Ishikawa (cell line): ENCODE results near the gene RPL15.

Experiments used
- CEBPB ChIP-seq: IDR thresholded peaks from 2 replicates; pipeline ENCODE4 v1.6.1; 2012
- CREB1 ChIP-seq: IDR thresholded peaks from 2 replicates; pipeline ENCODE4 v1.6.1; 2012; ENCODE audit warnings: low read depth
- EGR1 ChIP-seq: IDR thresholded peaks from 2 replicates; pipeline ENCODE4 v1.6.1; 2012
- EP300 ChIP-seq: IDR thresholded peaks from 2 replicates; pipeline ENCODE4 v1.6.1; 2012; ENCODE audit warnings: borderline replicate concordance
- FOXM1 ChIP-seq: IDR thresholded peaks from 2 replicates; pipeline ENCODE4 v1.6.1; 2012; ENCODE audit warnings: low read depth, borderline replicate concordance
- NFIC ChIP-seq: IDR thresholded peaks from 2 replicates; pipeline ENCODE4 v1.6.1; 2012
- RAD21 ChIP-seq: IDR thresholded peaks from 2 replicates; pipeline ENCODE4 v1.6.1; 2012; ENCODE audit warnings: low read depth
- TAF1 ChIP-seq: IDR thresholded peaks from 2 replicates; pipeline ENCODE4 v1.6.1; 2012; ENCODE audit warnings: low read depth, mild to moderate bottlenecking
- TCF12 ChIP-seq: IDR thresholded peaks from 2 replicates; pipeline ENCODE4 v1.6.1; 2012; ENCODE audit warnings: low read depth
- TEAD4 ChIP-seq: IDR thresholded peaks from 2 replicates; pipeline ENCODE4 v1.6.1; 2012
- YY1 ChIP-seq: IDR thresholded peaks from 2 replicates; pipeline ENCODE4 v1.6.1; 2012; ENCODE audit warnings: low read depth
- ZBTB7A ChIP-seq: IDR thresholded peaks from 2 replicates; pipeline ENCODE4 v1.6.1; 2012; ENCODE audit warnings: low read depth
- TF ChIP-seq, protein P1 (sequence below): IDR thresholded peaks from 2 replicates; pipeline ENCODE4 v1.6.1; 2012
- TF ChIP-seq, protein P2 (sequence below): IDR thresholded peaks from 2 replicates; pipeline ENCODE4 v1.6.1; 2012; ENCODE audit warnings: low read depth, mild to moderate bottlenecking
- TF ChIP-seq, protein P3 (sequence below): IDR thresholded peaks from 2 replicates; pipeline ENCODE4 v1.6.1; 2012

Gene RPL15

DNA sequence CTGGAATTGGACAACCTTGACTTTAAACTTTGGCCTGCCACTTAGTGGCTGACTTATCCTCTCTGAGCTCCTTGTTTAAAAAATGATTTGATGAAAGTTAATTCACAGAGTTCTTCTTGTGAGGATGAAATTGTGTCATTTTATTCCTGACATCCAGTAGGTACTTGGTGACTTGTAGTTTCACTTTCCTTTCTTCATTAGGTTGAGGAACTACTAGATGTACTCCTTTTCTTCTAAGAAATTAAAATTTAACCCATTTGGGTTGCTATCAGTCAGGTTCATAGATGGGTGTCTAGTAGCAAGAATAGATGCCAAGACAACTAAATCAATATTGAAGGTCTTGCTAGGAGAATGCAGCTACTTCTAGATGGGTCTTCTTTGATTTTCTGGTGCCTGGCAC, 33.4 kb downstream of the RPL15 start:
- TF ChIP-seq EGR1 (no peak), YY1 (no peak), FOXM1 (no peak), NFIC (no peak), RAD21 (no peak), TCF12 (no peak), CREB1 (no peak), TAF1 (no peak), EP300 (no peak), ZBTB7A (no peak), TEAD4 (no peak)
- TF ChIP-seq, protein P1, sequence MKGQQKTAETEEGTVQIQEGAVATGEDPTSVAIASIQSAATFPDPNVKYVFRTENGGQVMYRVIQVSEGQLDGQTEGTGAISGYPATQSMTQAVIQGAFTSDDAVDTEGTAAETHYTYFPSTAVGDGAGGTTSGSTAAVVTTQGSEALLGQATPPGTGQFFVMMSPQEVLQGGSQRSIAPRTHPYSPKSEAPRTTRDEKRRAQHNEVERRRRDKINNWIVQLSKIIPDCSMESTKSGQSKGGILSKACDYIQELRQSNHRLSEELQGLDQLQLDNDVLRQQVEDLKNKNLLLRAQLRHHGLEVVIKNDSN = no peak
- TF ChIP-seq, protein P2, sequence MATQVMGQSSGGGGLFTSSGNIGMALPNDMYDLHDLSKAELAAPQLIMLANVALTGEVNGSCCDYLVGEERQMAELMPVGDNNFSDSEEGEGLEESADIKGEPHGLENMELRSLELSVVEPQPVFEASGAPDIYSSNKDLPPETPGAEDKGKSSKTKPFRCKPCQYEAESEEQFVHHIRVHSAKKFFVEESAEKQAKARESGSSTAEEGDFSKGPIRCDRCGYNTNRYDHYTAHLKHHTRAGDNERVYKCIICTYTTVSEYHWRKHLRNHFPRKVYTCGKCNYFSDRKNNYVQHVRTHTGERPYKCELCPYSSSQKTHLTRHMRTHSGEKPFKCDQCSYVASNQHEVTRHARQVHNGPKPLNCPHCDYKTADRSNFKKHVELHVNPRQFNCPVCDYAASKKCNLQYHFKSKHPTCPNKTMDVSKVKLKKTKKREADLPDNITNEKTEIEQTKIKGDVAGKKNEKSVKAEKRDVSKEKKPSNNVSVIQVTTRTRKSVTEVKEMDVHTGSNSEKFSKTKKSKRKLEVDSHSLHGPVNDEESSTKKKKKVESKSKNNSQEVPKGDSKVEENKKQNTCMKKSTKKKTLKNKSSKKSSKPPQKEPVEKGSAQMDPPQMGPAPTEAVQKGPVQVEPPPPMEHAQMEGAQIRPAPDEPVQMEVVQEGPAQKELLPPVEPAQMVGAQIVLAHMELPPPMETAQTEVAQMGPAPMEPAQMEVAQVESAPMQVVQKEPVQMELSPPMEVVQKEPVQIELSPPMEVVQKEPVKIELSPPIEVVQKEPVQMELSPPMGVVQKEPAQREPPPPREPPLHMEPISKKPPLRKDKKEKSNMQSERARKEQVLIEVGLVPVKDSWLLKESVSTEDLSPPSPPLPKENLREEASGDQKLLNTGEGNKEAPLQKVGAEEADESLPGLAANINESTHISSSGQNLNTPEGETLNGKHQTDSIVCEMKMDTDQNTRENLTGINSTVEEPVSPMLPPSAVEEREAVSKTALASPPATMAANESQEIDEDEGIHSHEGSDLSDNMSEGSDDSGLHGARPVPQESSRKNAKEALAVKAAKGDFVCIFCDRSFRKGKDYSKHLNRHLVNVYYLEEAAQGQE = no peak

DNA sequence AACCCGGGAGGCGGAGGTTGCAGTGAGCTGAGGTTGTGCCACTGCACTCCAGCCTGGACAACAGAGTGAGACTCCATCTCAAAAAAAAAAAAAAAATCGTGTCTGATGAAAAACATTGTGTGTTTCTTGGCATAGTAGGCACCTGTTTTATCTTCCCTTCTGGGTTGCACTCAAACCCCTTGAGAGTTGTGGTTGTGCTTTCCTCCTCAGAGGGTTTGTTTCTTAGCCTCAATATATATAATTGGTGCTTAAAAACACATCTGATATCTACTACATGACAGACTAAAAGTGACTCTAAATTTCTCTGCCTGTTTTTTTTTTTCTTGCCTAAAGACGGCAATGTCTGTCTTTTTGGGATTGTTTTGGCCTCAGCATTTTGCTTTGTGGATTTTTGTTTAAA, 35.7 kb downstream of the RPL15 start:
- no peak for TF ChIP-seq YY1
- TF ChIP-seq NFIC = no peak
- no peak for TF ChIP-seq FOXM1
- no peak for TF ChIP-seq TEAD4
- no peak for TF ChIP-seq CEBPB
- no peak for TF ChIP-seq RAD21
- TF ChIP-seq, protein P1 = no peak

DNA sequence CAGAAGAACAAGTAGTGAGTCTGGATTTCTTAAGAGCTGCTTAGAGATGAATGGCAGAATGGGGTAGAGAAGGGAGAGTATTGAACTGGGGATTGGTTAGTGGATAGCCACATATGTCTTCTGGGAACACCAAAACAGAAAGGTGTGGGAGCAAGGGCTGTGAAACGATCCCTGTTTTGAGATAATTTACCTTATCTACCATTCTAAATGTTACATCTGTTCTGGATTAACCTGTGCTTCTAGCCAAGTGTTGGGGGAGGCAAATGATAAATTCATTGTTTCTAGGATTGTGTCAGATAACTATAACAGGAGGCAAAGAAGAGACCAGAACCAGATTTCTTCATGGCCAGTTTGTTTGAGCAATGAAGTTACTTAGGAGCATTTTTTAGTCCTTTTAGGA, 36.6 kb downstream of the RPL15 start:
- no peak for TF ChIP-seq EP300
- TF ChIP-seq, protein P3, sequence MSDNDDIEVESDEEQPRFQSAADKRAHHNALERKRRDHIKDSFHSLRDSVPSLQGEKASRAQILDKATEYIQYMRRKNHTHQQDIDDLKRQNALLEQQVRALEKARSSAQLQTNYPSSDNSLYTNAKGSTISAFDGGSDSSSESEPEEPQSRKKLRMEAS = no peak
- TF ChIP-seq, protein P2 = no peak
- TF ChIP-seq EGR1 = no peak
- TF ChIP-seq RAD21 = no peak
- no peak for TF ChIP-seq NFIC
- no peak for TF ChIP-seq CREB1
- no peak for TF ChIP-seq TCF12
- TF ChIP-seq CEBPB = no peak
- TF ChIP-seq TAF1 = no peak
- TF ChIP-seq YY1 = no peak
- TF ChIP-seq, protein P1 = no peak
- no peak for TF ChIP-seq ZBTB7A
- no peak for TF ChIP-seq TEAD4
- TF ChIP-seq FOXM1 = no peak

DNA sequence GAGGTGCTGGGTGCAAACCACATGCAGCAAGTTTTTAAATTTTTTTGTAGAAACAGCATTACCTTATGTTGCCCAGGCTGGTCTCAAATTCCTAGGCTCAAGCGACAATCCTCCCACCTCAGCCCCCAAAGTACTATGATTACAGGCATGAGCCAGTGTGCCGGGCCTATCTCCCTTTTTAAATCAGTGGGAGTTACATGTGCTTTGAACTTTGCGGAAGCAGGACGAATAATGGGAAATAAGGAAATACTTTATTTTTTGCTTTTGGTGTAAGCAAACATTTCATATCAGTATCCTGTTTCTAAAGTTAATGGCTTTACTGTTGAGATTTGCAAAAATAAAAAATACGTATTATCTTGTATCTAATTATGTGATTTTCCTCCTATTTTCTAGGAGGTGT, 37.2 kb downstream of the RPL15 start:
- no peak for TF ChIP-seq ZBTB7A
- TF ChIP-seq RAD21 = no peak
- no peak for TF ChIP-seq TEAD4
- TF ChIP-seq, protein P1 = no peak
- TF ChIP-seq, protein P2 = no peak
- TF ChIP-seq CEBPB = no peak
- no peak for TF ChIP-seq TAF1
- TF ChIP-seq FOXM1 = no peak
- TF ChIP-seq NFIC = no peak
